Measurements from ENCODE around the gene PAX7. TPM values are rescaled to one million over a fixed set of nuclear protein-coding genes. Genes with fewer than 3 reads are reported as not detected.
"Not testable (repeated sequence)": the region's sequence is repeated elsewhere in the genome, so short reads cannot be mapped to it uniquely, and the experiment has no call there.

The PAX7 gene
- total and polyA plus RNA-seq, 7 donors, result not detected

DNA sequence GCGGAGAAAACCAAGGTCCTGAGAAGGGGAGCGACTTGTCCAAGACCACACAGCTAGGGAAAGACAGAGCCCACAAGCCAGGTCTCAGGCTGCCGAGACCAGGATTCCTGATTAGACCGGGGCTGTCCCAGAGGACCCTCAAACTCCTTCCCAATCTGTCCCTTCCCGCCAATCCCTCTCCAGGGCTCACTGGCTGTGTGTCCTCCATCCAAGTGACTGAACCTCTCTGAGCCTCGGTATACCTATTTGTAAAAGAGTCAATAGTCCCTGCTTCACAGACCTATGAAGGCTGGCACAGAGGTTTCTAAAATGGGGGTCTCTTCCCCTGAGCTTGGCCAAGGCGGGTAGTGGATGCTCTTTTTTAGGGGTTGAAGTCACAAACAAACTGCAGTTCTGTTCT is 56.6 kb downstream of the PAX7 start:
- Histone ChIP-seq H3K27ac (no peak overlapping the region), H3K4me1 (no peaks in the 10 kb centered on the region), H3K27me3 (peaks cover 0 to 61% (median 5%) of the 10 kb centered on the region in 3 donors), H3K36me3 (no peaks in the 10 kb centered on the region), H3K9me3 (no peaks in the 10 kb centered on the region), H3K4me3 (no peak overlapping the region)
- WGBS, 2 donors, result 78 to 88% methylated on average over 7 of the region's 7 CpGs
- DNase-seq, result no peak
- no peak for TF ChIP-seq POLR2A (IDR thresholded peaks at IDR 0.05)
- TF ChIP-seq, protein P1, sequence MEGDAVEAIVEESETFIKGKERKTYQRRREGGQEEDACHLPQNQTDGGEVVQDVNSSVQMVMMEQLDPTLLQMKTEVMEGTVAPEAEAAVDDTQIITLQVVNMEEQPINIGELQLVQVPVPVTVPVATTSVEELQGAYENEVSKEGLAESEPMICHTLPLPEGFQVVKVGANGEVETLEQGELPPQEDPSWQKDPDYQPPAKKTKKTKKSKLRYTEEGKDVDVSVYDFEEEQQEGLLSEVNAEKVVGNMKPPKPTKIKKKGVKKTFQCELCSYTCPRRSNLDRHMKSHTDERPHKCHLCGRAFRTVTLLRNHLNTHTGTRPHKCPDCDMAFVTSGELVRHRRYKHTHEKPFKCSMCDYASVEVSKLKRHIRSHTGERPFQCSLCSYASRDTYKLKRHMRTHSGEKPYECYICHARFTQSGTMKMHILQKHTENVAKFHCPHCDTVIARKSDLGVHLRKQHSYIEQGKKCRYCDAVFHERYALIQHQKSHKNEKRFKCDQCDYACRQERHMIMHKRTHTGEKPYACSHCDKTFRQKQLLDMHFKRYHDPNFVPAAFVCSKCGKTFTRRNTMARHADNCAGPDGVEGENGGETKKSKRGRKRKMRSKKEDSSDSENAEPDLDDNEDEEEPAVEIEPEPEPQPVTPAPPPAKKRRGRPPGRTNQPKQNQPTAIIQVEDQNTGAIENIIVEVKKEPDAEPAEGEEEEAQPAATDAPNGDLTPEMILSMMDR (IDR thresholded peaks at IDR 0.05), result no peak
- no peak for TF ChIP-seq EP300 (IDR thresholded peaks at IDR 0.05)
- no peak for TF ChIP-seq POLR2AphosphoS5 (IDR thresholded peaks at IDR 0.05)
- intact Hi-C loops (cut with DNase I), result no loop called here

GRCh38 chr1:18691648-18692047 is 61.0 kb downstream of the PAX7 start:
- 86 to 88% methylated on average over 20 of the region's 20 CpGs for WGBS, 2 donors
- DNase-seq, result no peak
- Histone ChIP-seq H3K4me3 (no peak overlapping the region), H3K4me1 (no peaks in the 10 kb centered on the region), H3K27ac (no peak overlapping the region), H3K9me3 (no peaks in the 10 kb centered on the region), H3K27me3 (peaks cover 9 to 65% (median 17%) of the 10 kb centered on the region in 3 donors), H3K36me3 (no peaks in the 10 kb centered on the region)
- intact Hi-C loops (cut with DNase I), result no loop called here
- TF ChIP-seq POLR2A (IDR thresholded peaks at IDR 0.05) (no peak), EP300 (IDR thresholded peaks at IDR 0.05) (no peak), POLR2AphosphoS5 (IDR thresholded peaks at IDR 0.05) (no peak)
- TF ChIP-seq, protein P1 (IDR thresholded peaks at IDR 0.05), result no peak

- Histone ChIP-seq H3K4me3 (no peak overlapping the region), H3K27me3 (peaks cover 9 to 77% (median 17%) of the 10 kb centered on the region in 3 donors)
- TF ChIP-seq, protein P1 (IDR thresholded peaks at IDR 0.05), result no peak
- no peak for TF ChIP-seq POLR2AphosphoS5 (IDR thresholded peaks at IDR 0.05)
- no peak for TF ChIP-seq POLR2A (IDR thresholded peaks at IDR 0.05)
- TF ChIP-seq EP300 (IDR thresholded peaks at IDR 0.05), result no peak
These were observed 62.8 kb downstream of the PAX7 start for GRCh38 chr1:18693256-18694098.

GRCh38 chr1:18694289-18694688 is 63.6 kb downstream of the PAX7 start:
- H3K27ac ChIP-seq; H3K36me3 ChIP-seq; DNase-seq; intact Hi-C loops (cut with DNase I); H3K4me1 ChIP-seq; H3K9me3 ChIP-seq; H3K4me3 ChIP-seq: not testable (repeated sequence)
- peaks cover 9 to 85% (median 20%) of the 10 kb centered on the region in 3 donors for H3K27me3 ChIP-seq
- WGBS, 2 donors, result 85 to 87% methylated on average over 7 of the region's 7 CpGs

More at GRCh38 chr1:18693256-18694098, 62.8 kb downstream of the PAX7 start:
- Histone ChIP-seq H3K4me1 (no peaks in the 10 kb centered on the region), H3K36me3 (no peaks in the 10 kb centered on the region), H3K27ac (no peak overlapping the region), H3K9me3 (no peaks in the 10 kb centered on the region)
- DNase-seq, result no peak
- intact Hi-C loops (cut with DNase I), result no loop called here
- WGBS, 2 donors, result 24 to 26% methylated on average over 25 of the region's 25 CpGs

GRCh38 chr1:18697541-18697940 is 66.9 kb downstream of the PAX7 start:
- 20 to 55% methylated on average over 1 of the region's 1 CpG for WGBS, 2 donors
- TF ChIP-seq, protein P1 (IDR thresholded peaks at IDR 0.05), result no peak
- no peak for TF ChIP-seq EP300 (IDR thresholded peaks at IDR 0.05)
- TF ChIP-seq POLR2AphosphoS5 (IDR thresholded peaks at IDR 0.05), result no peak
- no peak for TF ChIP-seq POLR2A (IDR thresholded peaks at IDR 0.05)
- intact Hi-C loops (cut with DNase I), result no loop called here

More at GRCh38 chr1:18697541-18697940, 66.9 kb downstream of the PAX7 start:
- peaks cover 11 to 87% (median 33%) of the 10 kb centered on the region in 3 donors for H3K27me3 ChIP-seq
- no peaks in the 10 kb centered on the region for H3K9me3 ChIP-seq
- no peak overlapping the region for H3K27ac ChIP-seq
- H3K36me3 ChIP-seq, result no peaks in the 10 kb centered on the region
- no peak overlapping the region for H3K4me3 ChIP-seq
- DNase-seq, result no peak
- H3K4me1 ChIP-seq, result no peaks in the 10 kb centered on the region

Measured in sigmoid colon (tissue), 7 donors.